Measurements from ENCODE around the gene RNF214.
A peak's percentile ranks its signal among the peaks of the same experiment; 100 is the strongest.

RNF214 gene

GRCh38 chr11:117214404-117215110 is 17.9 kb upstream of the RNF214 start:
- DNase-seq (ENCODE audit: low read depth): no peak

GRCh38 chr11:117217141-117218084 is 15.1 kb upstream of the RNF214 start:
- DNase-seq (ENCODE audit: low read depth): no peak

- DNase-seq (ENCODE audit: low read depth): no peak
Observed at GRCh38 chr11:117218133-117218915, 14.1 kb upstream of the RNF214 start.

DNA sequence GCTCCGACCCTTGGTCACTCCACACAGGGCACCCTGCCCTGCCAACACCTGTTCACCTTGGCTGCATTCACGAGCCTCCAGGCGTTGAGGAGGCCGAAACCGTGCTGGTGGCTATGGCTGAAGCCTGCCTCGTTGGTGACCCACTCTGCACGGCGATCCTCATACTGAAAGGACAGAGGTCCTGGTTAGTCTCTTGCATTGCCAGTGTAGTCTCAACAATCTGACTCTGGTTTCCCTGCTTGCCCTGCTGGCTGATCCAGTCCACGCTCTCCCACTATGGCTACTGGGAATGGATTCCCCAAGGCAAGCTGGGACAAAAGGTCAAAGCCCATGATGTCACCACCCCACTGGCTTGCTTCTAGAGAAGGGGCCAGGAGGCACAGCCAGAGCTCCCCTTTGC is 13.5 kb upstream of the RNF214 start:
- no peak for DNase-seq (ENCODE audit: low read depth)

DNA sequence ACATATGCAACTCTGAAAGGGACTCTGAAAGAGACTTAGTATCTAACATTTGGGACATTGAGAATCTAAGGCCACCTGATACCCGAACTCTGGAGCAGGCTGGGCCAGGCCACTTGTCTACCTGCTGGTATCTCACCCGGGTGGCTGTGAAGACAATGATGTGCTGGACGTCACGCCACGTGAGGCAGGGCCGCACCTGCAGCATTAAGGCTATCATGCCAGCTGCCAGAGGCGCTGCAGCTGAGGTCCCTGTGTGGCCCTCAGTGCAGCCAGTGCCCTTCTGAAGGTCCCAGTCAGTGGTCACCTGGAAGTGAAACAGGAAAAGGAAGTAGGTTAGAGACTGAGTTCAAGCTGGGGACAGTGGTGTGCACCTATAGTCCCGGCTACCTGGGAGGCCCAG is 13.0 kb upstream of the RNF214 start:
- no peak for DNase-seq (ENCODE audit: low read depth)

DNA sequence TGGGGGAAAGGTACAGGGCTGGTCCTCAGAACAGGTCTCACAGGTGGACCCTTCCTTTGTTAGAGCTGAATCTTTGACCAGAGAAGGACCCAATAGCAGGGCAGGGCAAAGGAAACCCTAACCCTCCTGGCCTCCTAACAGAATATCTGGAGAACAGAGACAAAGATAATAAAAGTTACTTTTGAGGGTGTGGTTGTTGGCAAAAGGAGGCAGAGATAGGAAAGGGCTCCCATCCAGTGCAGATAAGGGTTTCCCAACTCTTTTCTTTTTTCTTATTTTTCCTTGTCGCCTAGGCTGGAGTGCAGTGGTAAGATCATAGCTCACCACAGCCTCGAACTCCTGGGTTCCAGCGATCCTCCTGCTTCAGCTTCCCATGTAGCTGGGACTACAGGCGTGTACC is 12.5 kb upstream of the RNF214 start:
- DNase-seq (ENCODE audit: low read depth): no peak

- DNase-seq (ENCODE audit: low read depth): no peak
Observed at GRCh38 chr11:117220568-117220967, 11.9 kb upstream of the RNF214 start.

DNA sequence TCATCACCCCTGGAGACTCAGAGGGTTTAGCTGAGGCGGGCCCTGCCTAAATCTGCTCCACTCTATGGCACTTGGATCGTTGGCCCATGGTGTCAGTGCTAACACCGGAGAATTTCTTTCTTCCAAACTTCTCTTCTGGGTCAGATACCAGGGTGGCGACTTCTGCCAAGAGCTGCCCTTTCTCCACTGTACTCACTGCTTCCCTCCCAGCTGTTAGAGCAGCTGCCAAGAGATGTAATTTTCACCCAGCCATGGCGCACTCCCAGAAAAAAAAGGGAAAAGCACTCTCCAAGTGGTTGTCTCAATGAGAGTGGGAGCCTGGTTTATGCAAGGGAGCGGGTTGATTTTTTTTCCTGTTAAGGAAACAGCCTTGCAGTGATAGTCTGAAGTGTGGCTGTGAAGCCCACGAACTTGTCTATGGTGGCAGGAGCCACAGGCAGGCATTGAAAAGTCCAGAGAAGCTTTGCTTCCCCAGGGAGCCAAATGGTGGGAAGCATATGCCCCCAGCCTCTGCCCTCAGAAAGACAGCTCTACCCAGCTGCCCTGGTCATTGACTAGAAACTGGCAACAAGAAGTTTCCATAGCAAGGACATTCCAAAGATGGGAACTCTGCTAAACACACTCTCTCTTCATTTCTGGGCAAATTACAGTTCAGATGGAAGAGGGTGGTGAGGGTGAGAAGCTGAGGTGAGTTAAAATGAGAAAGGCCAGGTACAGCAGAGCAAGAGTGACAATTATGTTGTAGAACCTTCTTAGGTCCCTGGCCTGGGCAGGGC is 11.3 kb upstream of the RNF214 start:
- no peak for DNase-seq (ENCODE audit: low read depth)

GRCh38 chr11:117221775-117222517 is 10.5 kb upstream of the RNF214 start:
- DNase-seq (ENCODE audit: low read depth): no peak

GRCh38 chr11:117222991-117223740 is 9.3 kb upstream of the RNF214 start:
- no peak for DNase-seq (ENCODE audit: low read depth)

DNA sequence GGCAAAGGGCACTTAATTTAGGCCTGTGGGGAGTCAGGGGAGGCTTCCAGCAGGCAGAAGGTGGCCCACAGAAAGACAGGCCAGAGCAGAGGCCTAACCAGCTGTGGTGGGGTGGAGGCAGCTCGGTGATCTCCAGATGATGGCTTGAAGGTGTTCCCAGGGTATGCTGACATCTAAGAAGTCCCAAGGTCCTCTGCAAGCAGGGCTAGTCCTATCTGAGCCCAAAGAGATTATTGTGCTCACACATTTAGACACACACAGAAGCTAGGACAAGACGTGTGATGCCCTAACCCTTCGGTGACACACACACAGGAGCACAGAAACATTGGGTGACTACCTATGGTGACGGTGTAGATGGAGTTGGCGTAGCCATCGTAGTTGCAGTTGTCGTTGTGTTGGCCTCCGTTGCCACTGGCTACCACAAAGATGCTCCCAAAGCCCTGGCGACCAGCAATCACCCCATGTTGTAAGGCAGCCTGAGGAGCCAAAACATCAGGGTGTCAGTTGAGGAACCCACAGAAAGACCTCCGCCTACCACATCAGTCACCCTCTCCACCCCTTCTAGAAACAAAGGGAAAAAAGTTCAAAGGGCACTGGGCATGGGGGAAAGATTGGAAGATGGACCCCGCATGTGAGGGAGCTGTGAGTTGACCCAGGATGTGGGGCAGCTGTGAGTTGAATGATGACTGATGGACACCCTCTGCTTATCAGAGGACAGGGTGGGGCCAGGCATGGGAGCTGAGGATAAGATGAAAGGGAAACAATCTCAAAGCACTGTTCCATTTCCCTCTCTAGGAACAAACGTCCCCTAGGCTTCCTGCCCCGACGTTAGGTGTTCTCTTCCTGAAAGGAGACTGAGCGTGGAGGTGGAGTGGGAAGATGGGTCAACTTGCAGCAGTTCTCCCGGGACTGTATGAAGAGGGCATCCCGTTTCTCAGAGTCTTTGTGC is 8.5 kb upstream of the RNF214 start:
- no peak for DNase-seq (ENCODE audit: low read depth)

DNA sequence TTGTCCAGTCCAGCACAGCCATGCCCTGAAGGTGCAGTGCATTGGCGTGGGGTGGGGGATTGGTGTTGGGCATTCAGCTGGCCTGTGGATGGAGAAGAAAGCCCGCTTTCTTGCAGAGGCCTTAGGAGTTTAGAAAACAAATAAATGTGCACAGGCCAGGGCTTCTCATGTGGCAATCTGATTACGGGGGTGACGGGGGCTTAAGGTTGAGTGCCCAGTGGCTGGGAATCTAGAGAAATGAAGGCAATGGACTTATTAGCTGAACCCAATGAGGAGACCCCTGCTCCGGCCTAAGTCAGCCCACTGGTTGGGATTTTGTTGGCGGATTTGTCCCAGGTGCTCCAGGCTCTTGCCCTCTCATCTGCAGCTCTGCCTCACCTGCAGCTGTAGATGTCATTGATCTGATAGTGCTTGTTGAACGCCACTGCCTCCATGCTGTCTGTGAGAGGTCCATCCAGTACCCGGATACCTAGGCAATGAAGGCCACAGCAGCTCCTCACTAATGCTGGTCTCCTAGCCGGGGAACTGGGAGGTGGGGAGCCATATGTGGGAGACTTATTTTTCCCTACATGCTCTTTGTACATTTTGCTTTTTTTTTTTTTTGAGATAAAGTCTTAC is 6.8 kb upstream of the RNF214 start:
- DNase-seq (ENCODE audit: low read depth): no peak

GRCh38 chr11:117226388-117227385 is 5.8 kb upstream of the RNF214 start:
- DNase-seq (ENCODE audit: low read depth): peak; percentile 31

DNA sequence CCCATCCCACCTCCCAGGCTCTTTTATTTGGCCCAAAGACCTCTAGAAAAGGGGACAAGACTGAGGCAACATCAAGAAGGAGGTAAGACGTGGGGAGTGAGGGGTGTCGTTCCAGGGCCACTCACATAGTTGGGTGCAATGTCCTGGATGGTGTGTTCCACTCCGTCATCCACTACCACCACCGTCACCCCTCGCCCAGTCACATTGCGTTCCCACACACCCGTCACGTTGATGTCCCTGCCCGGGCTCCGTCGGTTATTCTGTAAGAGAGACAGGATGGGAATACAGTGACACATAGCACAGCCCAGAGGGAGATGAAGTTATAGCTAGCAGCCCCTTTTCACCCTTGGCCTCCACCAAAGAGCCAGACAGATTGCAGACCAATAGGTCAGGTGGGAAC is 4.4 kb upstream of the RNF214 start:
- DNase-seq (ENCODE audit: low read depth): no peak

GRCh38 chr11:117229411-117229810 is 3.1 kb upstream of the RNF214 start:
- no peak for DNase-seq (ENCODE audit: low read depth)

GRCh38 chr11:117229931-117230285 is 2.6 kb upstream of the RNF214 start:
- no peak for DNase-seq (ENCODE audit: low read depth)

- DNase-seq (ENCODE audit: low read depth): no peak
Observed at GRCh38 chr11:117230286-117230961, 2.0 kb upstream of the RNF214 start.
